ENCODE results near the gene CTPS1. TPM values are rescaled to one million over a fixed set of nuclear protein-coding genes. Genes with fewer than 3 reads are reported as not detected.

CTPS1 gene
- total RNA-seq, 1 donor from 2014 or later = 41.2 TPM

DNA sequence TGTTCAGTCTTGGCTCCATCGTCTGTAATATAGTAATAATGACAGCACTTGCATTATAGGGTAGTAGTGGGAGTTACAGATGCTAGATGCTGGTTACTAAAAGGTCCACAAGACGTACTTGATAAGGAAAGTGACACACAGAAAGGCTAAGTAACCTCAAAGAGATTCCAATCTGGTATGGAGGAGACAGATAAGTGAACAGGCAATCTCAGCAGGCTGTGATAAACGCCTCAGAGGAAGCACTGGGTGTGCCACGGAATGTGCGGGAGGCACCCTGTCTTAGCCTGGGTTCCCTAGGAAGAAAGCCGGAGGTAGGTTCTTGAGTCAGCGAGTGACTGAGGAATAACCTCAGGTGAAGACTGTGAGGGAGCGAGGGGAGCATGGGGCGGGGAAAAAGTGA is 4.6 kb upstream of the CTPS1 start:
- H3K27ac Mint-ChIP-seq (ENCODE audit: unreplicated experiment) = no peak overlapping the region
- H3K36me3 Mint-ChIP-seq (ENCODE audit: low read depth, unreplicated experiment) = peaks cover 3% of the 10 kb centered on the region
- peaks cover 3% of the 10 kb centered on the region for H3K27me3 Mint-ChIP-seq (ENCODE audit: unreplicated experiment)
- no peaks in the 10 kb centered on the region for H3K9me3 Mint-ChIP-seq (ENCODE audit: unreplicated experiment)
- H3K4me1 Mint-ChIP-seq (ENCODE audit: unreplicated experiment) = peaks cover 32% of the 10 kb centered on the region
- DNase-seq (ENCODE audit: low spot score) = no peak
- TF ChIP-seq CTCF (IDR thresholded peaks at IDR 0.05; ENCODE audit: unreplicated experiment) = no peak
- no peak overlapping the region for H3K4me3 Mint-ChIP-seq (ENCODE audit: unreplicated experiment)

DNA sequence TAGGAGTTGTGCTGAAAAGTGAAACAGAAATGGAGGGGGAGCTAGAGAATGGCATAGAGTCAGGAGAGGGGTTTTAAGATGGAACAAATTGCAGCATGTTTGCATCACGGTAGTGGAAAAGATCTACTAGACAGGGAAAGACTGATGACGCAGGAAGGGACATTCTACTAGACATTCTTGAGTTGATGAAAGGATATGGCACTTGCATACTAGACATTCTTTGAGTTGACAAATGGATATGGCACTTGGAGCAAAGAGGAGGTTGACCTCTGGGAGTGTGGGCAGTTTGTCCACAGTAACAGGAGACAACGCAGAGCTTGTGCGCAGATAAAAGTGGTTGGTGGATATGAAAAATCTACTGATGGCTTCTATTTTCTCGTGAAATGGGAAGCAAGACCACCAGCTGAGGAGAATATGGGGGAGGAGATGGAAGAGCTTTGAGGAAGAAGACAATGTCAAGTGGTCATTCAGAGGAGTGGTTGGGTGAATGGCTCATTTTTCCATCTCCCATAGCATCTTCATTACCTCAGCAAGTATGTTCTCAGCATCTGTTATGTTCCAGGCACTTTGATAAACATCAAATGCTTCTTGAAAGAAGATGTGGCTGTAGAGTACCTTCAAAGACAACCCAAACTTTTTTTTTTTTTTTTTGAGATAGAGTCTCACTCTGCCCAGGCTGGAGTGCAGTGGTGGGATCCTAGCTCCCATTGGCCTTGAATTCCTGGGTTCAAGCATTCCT is 2.4 kb upstream of the CTPS1 start:
- H3K27me3 Mint-ChIP-seq (ENCODE audit: unreplicated experiment) = peaks cover 10% of the 10 kb centered on the region
- H3K36me3 Mint-ChIP-seq (ENCODE audit: low read depth, unreplicated experiment) = peaks cover 10% of the 10 kb centered on the region
- H3K9me3 Mint-ChIP-seq (ENCODE audit: unreplicated experiment) = no peaks in the 10 kb centered on the region
- peak overlapping the region; percentile 3 for H3K4me3 Mint-ChIP-seq (ENCODE audit: unreplicated experiment)
- TF ChIP-seq CTCF (IDR thresholded peaks at IDR 0.05; ENCODE audit: unreplicated experiment) = no peak
- no peak for DNase-seq (ENCODE audit: low spot score)
- H3K27ac Mint-ChIP-seq (ENCODE audit: unreplicated experiment) = peak overlapping the region; percentile 10
- H3K4me1 Mint-ChIP-seq (ENCODE audit: unreplicated experiment) = peaks cover 42% of the 10 kb centered on the region

- H3K27me3 Mint-ChIP-seq (ENCODE audit: unreplicated experiment) = peaks cover 10% of the 10 kb centered on the region
- H3K27ac Mint-ChIP-seq (ENCODE audit: unreplicated experiment) = no peak overlapping the region
- H3K4me1 Mint-ChIP-seq (ENCODE audit: unreplicated experiment) = peaks cover 42% of the 10 kb centered on the region
- no peaks in the 10 kb centered on the region for H3K9me3 Mint-ChIP-seq (ENCODE audit: unreplicated experiment)
- no peak overlapping the region for H3K4me3 Mint-ChIP-seq (ENCODE audit: unreplicated experiment)
- H3K36me3 Mint-ChIP-seq (ENCODE audit: low read depth, unreplicated experiment) = peaks cover 10% of the 10 kb centered on the region
- no peak for DNase-seq (ENCODE audit: low spot score)
- TF ChIP-seq CTCF (IDR thresholded peaks at IDR 0.05; ENCODE audit: unreplicated experiment) = no peak
Measured at GRCh38 chr1:40977716-40978115, 1.8 kb upstream of the CTPS1 start.

GRCh38 chr1:40978886-40979240 is 633 bp upstream of the CTPS1 start:
- peaks cover 11% of the 10 kb centered on the region for H3K36me3 Mint-ChIP-seq (ENCODE audit: low read depth, unreplicated experiment)
- no peak for TF ChIP-seq CTCF (IDR thresholded peaks at IDR 0.05; ENCODE audit: unreplicated experiment)
- H3K27ac Mint-ChIP-seq (ENCODE audit: unreplicated experiment) = peak overlapping the region; percentile 33
- H3K4me3 Mint-ChIP-seq (ENCODE audit: unreplicated experiment) = peak overlapping the region; percentile 87
- H3K9me3 Mint-ChIP-seq (ENCODE audit: unreplicated experiment) = no peaks in the 10 kb centered on the region
- DNase-seq (ENCODE audit: low spot score) = no peak
- H3K4me1 Mint-ChIP-seq (ENCODE audit: unreplicated experiment) = peaks cover 38% of the 10 kb centered on the region
- H3K27me3 Mint-ChIP-seq (ENCODE audit: unreplicated experiment) = peaks cover 10% of the 10 kb centered on the region

DNA sequence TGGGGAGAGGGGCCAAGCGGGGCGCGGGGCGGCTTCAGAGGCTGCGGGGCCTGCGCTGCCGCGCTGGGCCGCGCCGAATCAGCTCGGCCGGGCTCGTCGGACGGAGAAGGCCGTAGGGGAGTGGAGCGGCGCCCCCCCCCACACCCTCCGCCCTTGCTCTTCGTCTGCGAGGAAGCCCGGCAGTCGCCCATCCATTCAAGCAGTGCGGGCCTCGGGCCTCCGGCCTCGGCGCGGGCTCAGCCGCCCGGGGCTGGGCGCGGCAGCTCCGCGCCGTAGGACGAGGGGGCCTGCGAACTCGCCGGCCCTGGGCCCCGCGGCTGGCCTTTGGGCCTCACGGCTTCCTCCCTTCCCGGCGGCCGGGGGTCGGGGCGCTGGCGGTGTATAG is 564 bp downstream of the CTPS1 start:
- Mint-ChIP-seq H3K27ac (ENCODE audit: unreplicated experiment) (peak overlapping the region; percentile 44), H3K4me3 (ENCODE audit: unreplicated experiment) (peak overlapping the region; percentile 92), H3K9me3 (ENCODE audit: unreplicated experiment) (no peaks in the 10 kb centered on the region), H3K27me3 (ENCODE audit: unreplicated experiment) (peaks cover 10% of the 10 kb centered on the region), H3K4me1 (ENCODE audit: unreplicated experiment) (peaks cover 27% of the 10 kb centered on the region), H3K36me3 (ENCODE audit: low read depth, unreplicated experiment) (peaks cover 14% of the 10 kb centered on the region)
- DNase-seq (ENCODE audit: low spot score) = no peak
- no peak for TF ChIP-seq CTCF (IDR thresholded peaks at IDR 0.05; ENCODE audit: unreplicated experiment)

Data from endothelial cell (in vitro differentiated cells).